HG03432 (cell line): Measurements from ENCODE around the gene ABCG5.
A peak's percentile ranks its signal among the peaks of the same experiment; 100 is the strongest.

ENCODE experiments used
- ATAC-seq: cut with Tn5 transposase; IDR thresholded peaks from one replicate; pipeline ENCODE4 v1.9.1; 2021; ENCODE audit warnings: mild to moderate bottlenecking, moderate library complexity; ENCODE audit not compliant: unreplicated experiment

Gene ABCG5

GRCh38 chr2:43810888-43811287, 27.8 kb downstream of the ABCG5 start:
- no peak for ATAC-seq

- ATAC-seq, result no peak
Measured at GRCh38 chr2:43810452-43810851, 28.2 kb downstream of the ABCG5 start.

GRCh38 chr2:43806719-43807031, 32.0 kb downstream of the ABCG5 start:
- no peak for ATAC-seq

- no peak for ATAC-seq
Measured at GRCh38 chr2:43803113-43803512, 35.5 kb downstream of the ABCG5 start.

- ATAC-seq, result no peak
Measured at GRCh38 chr2:43802135-43802534, 36.5 kb downstream of the ABCG5 start.

- no peak for ATAC-seq
Measured at GRCh38 chr2:43800894-43801293, 37.7 kb downstream of the ABCG5 start.

- ATAC-seq, result no peak
Measured at GRCh38 chr2:43798300-43798699, 40.3 kb downstream of the ABCG5 start.

- no peak for ATAC-seq
Measured at GRCh38 chr2:43796206-43796605, 42.4 kb downstream of the ABCG5 start.

GRCh38 chr2:43794956-43795355, 43.7 kb downstream of the ABCG5 start:
- no peak for ATAC-seq

GRCh38 chr2:43792653-43793052, 46.0 kb downstream of the ABCG5 start:
- no peak for ATAC-seq

- ATAC-seq, result no peak
Measured at GRCh38 chr2:43791035-43791765, 47.4 kb downstream of the ABCG5 start.

GRCh38 chr2:43790147-43790546, 48.5 kb downstream of the ABCG5 start:
- ATAC-seq, result no peak

GRCh38 chr2:43788646-43789045, 50.0 kb downstream of the ABCG5 start:
- ATAC-seq, result no peak

- ATAC-seq, result no peak
Measured at GRCh38 chr2:43787895-43788294, 50.7 kb downstream of the ABCG5 start.

GRCh38 chr2:43778233-43778632, 60.4 kb downstream of the ABCG5 start:
- ATAC-seq, result no peak

GRCh38 chr2:43777306-43777926, 61.2 kb downstream of the ABCG5 start:
- ATAC-seq, result no peak

- no peak for ATAC-seq
Measured at GRCh38 chr2:43776324-43776723, 62.3 kb downstream of the ABCG5 start.

- ATAC-seq, result no peak
Measured at GRCh38 chr2:43774617-43775016, 64.0 kb downstream of the ABCG5 start.

- peak; percentile 99 for ATAC-seq
Measured at GRCh38 chr2:43773876-43774613, 64.6 kb downstream of the ABCG5 start, which contains the start of gene DYNC2LI1. Gene DYNC2LI1 (plus strand): TSS chr2:43774039. CDS start chr2:43774139, 100 bp downstream.

GRCh38 chr2:43766006-43766405, 72.6 kb downstream of the ABCG5 start:
- no peak for ATAC-seq

- ATAC-seq, result no peak
Measured at GRCh38 chr2:43764086-43764705, 74.4 kb downstream of the ABCG5 start.

GRCh38 chr2:43763091-43763490, 75.5 kb downstream of the ABCG5 start:
- ATAC-seq, result no peak
